ENCODE data around the gene PRKCA. TPM values are rescaled to one million over a fixed set of nuclear protein-coding genes. Genes with fewer than 3 reads are reported as not detected.

Gene PRKCA
- total RNA-seq, 1 experiment from 2014 or later: 26.8 TPM

GRCh38 chr17:66791347-66791746 is 488.9 kb downstream of the PRKCA start:
- no peak for DNase-seq (ENCODE audit: low read depth)

GRCh38 chr17:66793814-66794213 is 491.4 kb downstream of the PRKCA start:
- DNase-seq (ENCODE audit: low read depth): no peak

GRCh38 chr17:66795486-66795885 is 493.1 kb downstream of the PRKCA start:
- DNase-seq (ENCODE audit: low read depth): no peak

- DNase-seq (ENCODE audit: low read depth): no peak
Observed at GRCh38 chr17:66799849-66800537, 497.6 kb downstream of the PRKCA start.

GRCh38 chr17:66803474-66803951 is 501.1 kb downstream of the PRKCA start:
- no peak for DNase-seq (ENCODE audit: low read depth)

- DNase-seq (ENCODE audit: low read depth): no peak
Observed at GRCh38 chr17:66805567-66805966, 503.2 kb downstream of the PRKCA start.

- DNase-seq (ENCODE audit: low read depth): no peak
Observed at GRCh38 chr17:66807182-66807581, 504.8 kb downstream of the PRKCA start.

- no peak for DNase-seq (ENCODE audit: low read depth)
Observed at GRCh38 chr17:66809408-66809807, 507.0 kb downstream of the PRKCA start.

- DNase-seq (ENCODE audit: low read depth): no peak
Observed at GRCh38 chr17:66810951-66811682, 508.7 kb downstream of the PRKCA start.

- DNase-seq (ENCODE audit: low read depth): no peak
Observed at GRCh38 chr17:66811683-66812054, 509.3 kb downstream of the PRKCA start.

GRCh38 chr17:66812571-66812970 is 510.2 kb downstream of the PRKCA start:
- no peak for DNase-seq (ENCODE audit: low read depth)

- DNase-seq (ENCODE audit: low read depth): no peak
Observed at GRCh38 chr17:66813296-66813695, 510.9 kb downstream of the PRKCA start.

GRCh38 chr17:66814026-66814425 is 511.6 kb downstream of the PRKCA start:
- DNase-seq (ENCODE audit: low read depth): no peak

- DNase-seq (ENCODE audit: low read depth): no peak
Observed at GRCh38 chr17:66814570-66814969, 512.2 kb downstream of the PRKCA start.

- no peak for DNase-seq (ENCODE audit: low read depth)
Observed at GRCh38 chr17:66817750-66818149, 515.3 kb downstream of the PRKCA start.

GRCh38 chr17:66819466-66819865 is 517.1 kb downstream of the PRKCA start:
- DNase-seq (ENCODE audit: low read depth): no peak

GRCh38 chr17:66822009-66822408 is 519.6 kb downstream of the PRKCA start:
- DNase-seq (ENCODE audit: low read depth): no peak

GRCh38 chr17:66826856-66827255 is 524.4 kb downstream of the PRKCA start:
- no peak for DNase-seq (ENCODE audit: low read depth)

- DNase-seq (ENCODE audit: low read depth): peak; percentile 51
Observed at GRCh38 chr17:66829386-66829864, 527.0 kb downstream of the PRKCA start.

GRCh38 chr17:66829883-66830282 is 527.5 kb downstream of the PRKCA start:
- DNase-seq (ENCODE audit: low read depth): peak; percentile 43

GRCh38 chr17:66830451-66830850 is 528.0 kb downstream of the PRKCA start:
- DNase-seq (ENCODE audit: low read depth): no peak

GRCh38 chr17:66831383-66832210 is 529.2 kb downstream of the PRKCA start:
- DNase-seq (ENCODE audit: low read depth): no peak

Data from LHCN-M2 (cell line).